ENCODE measurements around the gene ATP2A1. TPM values are rescaled to one million over a fixed set of nuclear protein-coding genes. Genes with fewer than 3 reads are reported as not detected.
A peak's percentile ranks its signal among the peaks of the same experiment; 100 is the strongest.

ATP2A1 gene
- total and polyA plus RNA-seq, 7 donors, result 169 to 2,539 (median 1,569) TPM

DNA sequence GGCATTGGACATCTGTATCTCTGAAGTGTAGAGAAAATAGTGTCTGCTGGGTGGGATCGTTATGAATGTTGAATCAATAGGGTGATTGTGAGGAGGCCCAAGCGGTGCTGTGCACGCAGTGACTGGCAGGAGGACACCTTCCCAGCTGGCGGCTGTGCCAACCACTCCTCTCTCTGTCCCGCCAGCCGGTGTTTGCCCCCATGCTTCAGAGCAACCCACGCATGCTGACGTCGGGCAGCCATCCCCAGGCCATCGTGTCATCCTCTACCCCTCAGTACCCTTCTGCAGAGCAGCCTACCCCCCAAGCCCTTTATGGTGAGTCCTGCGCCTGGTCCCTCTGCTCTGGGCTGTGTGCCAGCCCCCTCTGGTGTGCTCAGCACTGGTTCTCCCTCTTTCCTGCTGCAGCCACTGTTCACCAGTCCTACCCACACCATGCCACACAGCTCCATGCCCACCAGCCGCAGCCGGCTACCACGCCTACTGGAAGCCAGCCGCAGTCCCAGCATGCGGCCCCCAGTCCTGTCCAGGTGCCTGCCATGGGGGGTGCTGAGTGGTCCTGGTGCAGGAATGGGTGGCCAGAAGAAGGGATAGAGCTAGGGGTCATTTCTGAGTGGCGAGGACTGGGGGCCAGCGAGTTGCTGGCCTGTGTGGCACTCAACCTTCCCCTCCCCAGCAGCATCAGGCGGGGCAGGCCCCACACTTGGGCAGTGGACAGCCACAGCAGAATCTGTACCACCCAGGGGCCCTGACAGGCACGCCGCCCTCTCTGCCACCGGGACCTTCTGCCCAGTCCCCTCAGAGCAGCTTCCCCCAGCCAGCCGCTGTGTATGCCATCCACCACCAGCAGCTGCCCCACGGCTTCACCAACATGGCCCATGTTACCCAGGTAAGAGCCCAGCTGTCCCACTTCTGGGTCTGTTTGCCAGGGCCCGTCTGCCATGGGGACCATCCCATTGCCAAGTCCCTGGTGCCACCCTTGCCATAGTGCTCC is 43.1 kb upstream of the ATP2A1 start:
- DNase-seq, result no peak
- intact Hi-C loops (cut with DNase I), result no loop called here
- Histone ChIP-seq H3K4me1 (no peaks in the 10 kb centered on the region), H3K4me3 (no peak overlapping the region), H3K27me3 (ENCODE audit: insufficient read depth in 3 of 3, low read length in 2 of 3) (no peaks in the 10 kb centered on the region), H3K36me3 (ENCODE audit: insufficient read depth in 1 of 2, low read depth in 1 of 2) (peaks cover 28 to 91% of the 10 kb centered on the region in 2 donors), H3K27ac (no peak overlapping the region), H3K9me3 (no peaks in the 10 kb centered on the region)
- no peak for ATAC-seq
- TF ChIP-seq, protein P1, sequence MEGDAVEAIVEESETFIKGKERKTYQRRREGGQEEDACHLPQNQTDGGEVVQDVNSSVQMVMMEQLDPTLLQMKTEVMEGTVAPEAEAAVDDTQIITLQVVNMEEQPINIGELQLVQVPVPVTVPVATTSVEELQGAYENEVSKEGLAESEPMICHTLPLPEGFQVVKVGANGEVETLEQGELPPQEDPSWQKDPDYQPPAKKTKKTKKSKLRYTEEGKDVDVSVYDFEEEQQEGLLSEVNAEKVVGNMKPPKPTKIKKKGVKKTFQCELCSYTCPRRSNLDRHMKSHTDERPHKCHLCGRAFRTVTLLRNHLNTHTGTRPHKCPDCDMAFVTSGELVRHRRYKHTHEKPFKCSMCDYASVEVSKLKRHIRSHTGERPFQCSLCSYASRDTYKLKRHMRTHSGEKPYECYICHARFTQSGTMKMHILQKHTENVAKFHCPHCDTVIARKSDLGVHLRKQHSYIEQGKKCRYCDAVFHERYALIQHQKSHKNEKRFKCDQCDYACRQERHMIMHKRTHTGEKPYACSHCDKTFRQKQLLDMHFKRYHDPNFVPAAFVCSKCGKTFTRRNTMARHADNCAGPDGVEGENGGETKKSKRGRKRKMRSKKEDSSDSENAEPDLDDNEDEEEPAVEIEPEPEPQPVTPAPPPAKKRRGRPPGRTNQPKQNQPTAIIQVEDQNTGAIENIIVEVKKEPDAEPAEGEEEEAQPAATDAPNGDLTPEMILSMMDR (IDR thresholded peaks at IDR 0.05), result no peak
- 91 to 94% (median 91%) methylated on average over 25 of the region's 25 CpGs for WGBS, 3 donors

DNA sequence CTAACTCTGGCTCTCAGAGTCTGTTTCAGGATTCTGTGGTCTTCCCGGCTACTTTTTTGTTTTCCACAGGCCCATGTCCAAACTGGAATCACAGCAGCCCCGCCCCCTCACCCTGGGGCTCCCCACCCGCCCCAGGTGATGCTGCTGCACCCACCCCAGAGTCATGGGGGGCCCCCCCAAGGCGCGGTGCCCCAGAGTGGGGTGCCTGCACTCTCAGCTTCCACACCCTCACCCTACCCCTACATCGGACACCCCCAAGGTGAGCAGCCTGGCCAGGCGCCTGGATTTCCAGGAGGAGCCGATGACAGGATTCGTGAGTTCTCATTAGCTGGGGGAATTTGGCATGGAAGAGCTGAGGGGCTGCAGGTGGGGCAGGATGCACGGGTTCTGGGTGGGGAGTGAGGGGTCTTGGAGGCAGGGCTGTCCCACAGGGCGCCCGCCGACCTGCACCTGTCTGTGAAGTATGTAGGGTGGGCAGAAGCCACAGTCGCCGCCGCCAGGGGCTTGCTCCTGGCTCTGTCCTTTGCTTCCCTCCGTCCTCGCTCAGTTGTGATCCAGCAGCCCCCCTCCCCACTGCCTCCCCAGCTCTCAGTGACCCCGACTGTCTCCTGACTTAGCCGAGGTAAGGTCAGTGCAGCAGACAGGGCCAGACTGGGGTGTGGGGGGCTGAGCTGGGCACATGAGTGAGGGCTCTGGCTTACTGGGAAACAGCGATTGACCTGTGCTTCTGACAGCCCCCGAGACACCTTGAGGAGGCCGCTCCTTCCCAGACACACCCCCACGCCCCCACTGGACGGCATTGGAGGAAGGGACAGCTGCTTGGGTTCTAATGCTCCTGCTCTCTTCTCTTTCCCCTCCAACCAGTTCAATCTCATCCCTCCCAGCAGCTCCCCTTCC is 42.2 kb upstream of the ATP2A1 start:
- DNase-seq, result no peak
- TF ChIP-seq, protein P1 (IDR thresholded peaks at IDR 0.05), result no peak
- WGBS, 3 donors, result 92 to 96% (median 93%) methylated on average over 23 to 25 of the region's 25 CpGs
- H3K4me1 ChIP-seq, result no peaks in the 10 kb centered on the region
- ATAC-seq, result no peak
- peaks cover 21 to 81% of the 10 kb centered on the region in 2 donors for H3K36me3 ChIP-seq (ENCODE audit: insufficient read depth in 1 of 2, low read depth in 1 of 2)
- H3K4me3 ChIP-seq, result no peak overlapping the region
- no peaks in the 10 kb centered on the region for H3K9me3 ChIP-seq
- H3K27me3 ChIP-seq (ENCODE audit: insufficient read depth in 3 of 3, low read length in 2 of 3), result no peaks in the 10 kb centered on the region
- H3K27ac ChIP-seq, result no peak overlapping the region
- intact Hi-C loops (cut with DNase I), result no loop called here

DNA sequence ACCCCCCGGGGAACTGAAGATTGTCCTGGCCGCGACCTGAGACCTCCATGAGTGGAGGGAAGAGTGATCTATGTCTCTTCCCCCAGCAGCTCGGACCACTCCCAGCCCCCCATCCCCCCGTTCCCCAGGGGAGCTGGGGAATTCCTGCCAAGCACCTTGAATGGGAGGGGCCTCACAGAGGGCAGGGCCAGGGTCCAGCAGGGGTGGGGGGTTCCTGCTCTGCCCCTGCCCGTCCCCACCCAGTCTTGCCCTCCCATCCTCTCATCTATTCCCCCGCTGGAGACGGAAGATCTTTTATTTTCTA is 41.6 kb upstream of the ATP2A1 start:
- TF ChIP-seq, protein P1 (IDR thresholded peaks at IDR 0.05), result no peak
- DNase-seq, result no peak
- Histone ChIP-seq H3K4me1 (no peaks in the 10 kb centered on the region), H3K27me3 (ENCODE audit: insufficient read depth in 3 of 3, low read length in 2 of 3) (no peaks in the 10 kb centered on the region), H3K9me3 (no peaks in the 10 kb centered on the region), H3K4me3 (no peak overlapping the region), H3K36me3 (ENCODE audit: insufficient read depth in 1 of 2, low read depth in 1 of 2) (peaks cover 21 to 81% of the 10 kb centered on the region in 2 donors), H3K27ac (no peak overlapping the region)
- ATAC-seq, result no peak
- intact Hi-C loops (cut with DNase I), result no loop called here
- WGBS, 3 donors, result 78 to 83% (median 81%) methylated on average over 8 of the region's 8 CpGs

DNA sequence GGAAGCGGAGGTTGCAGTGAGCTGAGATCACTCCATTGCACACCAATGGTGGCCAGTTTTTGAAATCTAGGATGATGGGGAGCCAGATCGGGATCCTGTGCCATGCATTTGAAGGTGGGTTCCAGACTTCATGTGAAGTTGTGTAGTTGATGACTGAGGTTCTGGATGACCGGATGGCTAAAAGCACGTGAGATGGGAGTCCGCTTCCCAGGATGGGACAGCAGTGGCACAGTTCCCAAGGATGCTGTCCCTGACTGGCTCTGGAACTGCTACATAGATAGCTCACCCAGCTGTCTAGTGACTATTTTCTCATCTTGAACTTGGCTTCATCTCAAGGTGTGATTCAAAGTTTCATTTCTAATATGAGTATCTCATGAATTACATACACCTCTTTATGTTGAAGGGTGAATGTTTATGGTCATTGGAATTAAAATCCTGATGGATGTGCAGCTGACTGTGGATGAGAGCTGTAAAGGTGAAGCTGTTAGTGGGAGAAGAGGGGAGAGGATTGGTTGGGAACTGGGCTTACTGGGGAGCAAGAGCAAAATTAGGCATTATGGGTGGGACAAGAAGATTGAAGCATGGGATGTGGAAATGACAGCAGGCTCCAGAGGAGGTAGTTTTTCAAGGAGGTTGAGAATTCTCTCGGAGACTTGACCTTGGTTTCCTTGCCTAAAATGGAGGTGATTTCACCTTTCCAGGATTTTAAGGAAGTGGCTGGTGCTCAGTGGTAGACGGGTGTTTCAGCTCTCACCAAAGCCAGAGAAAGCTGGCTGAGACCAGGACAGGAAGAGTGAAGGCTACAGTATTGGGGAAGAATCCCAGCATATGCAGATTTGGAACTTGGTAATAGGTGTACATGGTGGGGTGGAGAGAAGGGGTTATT is 40.4 kb upstream of the ATP2A1 start:
- H3K9me3 ChIP-seq, result no peaks in the 10 kb centered on the region
- DNase-seq (peak in 1 of 2 donors; percentile 52), ATAC-seq (peak in 2 of 4 donors; percentile 20 to 57)
- no peak overlapping the region for H3K4me3 ChIP-seq
- H3K4me1 ChIP-seq, result no peaks in the 10 kb centered on the region
- WGBS, 3 donors, result 70 to 79% (median 74%) methylated on average over 7 of the region's 7 CpGs
- no peaks in the 10 kb centered on the region for H3K27me3 ChIP-seq (ENCODE audit: insufficient read depth in 3 of 3, low read length in 2 of 3)
- peaks cover 15 to 81% of the 10 kb centered on the region in 2 donors for H3K36me3 ChIP-seq (ENCODE audit: insufficient read depth in 1 of 2, low read depth in 1 of 2)
- H3K27ac ChIP-seq, result no peak overlapping the region
- TF ChIP-seq, protein P1 (IDR thresholded peaks at IDR 0.05), result no peak
- intact Hi-C loops (cut with DNase I), result no loop called here

Measured in psoas muscle (tissue), 8 donors.